HG03159 (cell line): ENCODE data around the gene SIN3A.
A peak's percentile ranks its signal among the peaks of the same experiment; 100 is the strongest.
"Not testable (repeated sequence)": the region's sequence is repeated elsewhere in the genome, so short reads cannot be mapped to it uniquely, and the experiment has no call there.

ENCODE experiments used
- ATAC-seq: cut with Tn5 transposase; IDR thresholded peaks from one replicate; pipeline ENCODE4 v1.9.1; 2021; ENCODE audit warnings: mild to moderate bottlenecking, moderate library complexity; ENCODE audit not compliant: unreplicated experiment

Gene SIN3A

GRCh38 chr15:75450307-75451201, 936 bp downstream of the SIN3A start:
- peak; percentile 21 for ATAC-seq

- no peak for ATAC-seq
Observed at GRCh38 chr15:75449585-75450306, 1.7 kb downstream of the SIN3A start.

GRCh38 chr15:75448171-75448570, 3.3 kb downstream of the SIN3A start:
- ATAC-seq, result not testable (repeated sequence)

DNA sequence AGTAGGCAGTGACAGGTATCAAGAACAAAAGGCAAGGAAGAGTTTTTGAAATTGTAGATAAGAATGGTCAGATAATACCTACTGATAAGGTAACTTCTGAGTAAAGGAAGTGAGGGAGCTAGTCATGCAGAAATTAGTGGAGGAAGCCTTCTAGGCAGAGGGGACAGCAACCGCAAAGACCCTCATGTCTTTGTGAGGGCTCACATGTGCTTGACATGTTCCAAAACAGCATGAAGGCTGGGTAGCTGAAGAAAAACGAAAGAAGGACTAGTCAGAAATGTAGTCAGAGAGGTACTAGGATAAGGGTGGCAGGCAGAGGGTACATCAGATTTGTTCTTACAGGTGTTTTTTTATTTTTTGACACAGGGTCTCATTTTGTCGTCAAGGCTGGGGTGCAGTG, 5.3 kb downstream of the SIN3A start:
- ATAC-seq, result no peak

GRCh38 chr15:75445324-75445723, 6.2 kb downstream of the SIN3A start:
- ATAC-seq, result not testable (repeated sequence)

DNA sequence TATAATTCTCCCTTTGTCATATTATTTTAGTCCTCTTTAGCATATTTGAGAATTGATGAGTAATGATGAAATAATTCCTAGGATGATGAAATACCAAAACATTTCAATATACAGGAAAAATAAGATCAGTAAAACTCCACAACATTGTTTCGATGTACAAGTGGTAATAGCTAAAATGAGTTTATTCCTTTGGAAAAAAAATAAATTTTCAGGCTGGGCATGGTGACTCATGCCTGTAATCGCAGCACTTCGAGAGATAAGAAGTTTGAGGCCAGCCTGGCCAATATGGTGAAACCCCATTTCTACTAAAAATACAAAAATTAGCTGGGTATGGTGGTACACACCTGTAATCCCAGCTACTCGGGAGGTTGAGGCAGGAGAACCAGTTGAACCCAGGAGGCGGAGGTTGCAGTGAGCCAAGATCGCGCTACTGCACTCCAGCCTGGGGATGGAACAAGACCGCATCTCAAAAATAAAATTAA, 7.5 kb downstream of the SIN3A start:
- ATAC-seq, result not testable (repeated sequence)

DNA sequence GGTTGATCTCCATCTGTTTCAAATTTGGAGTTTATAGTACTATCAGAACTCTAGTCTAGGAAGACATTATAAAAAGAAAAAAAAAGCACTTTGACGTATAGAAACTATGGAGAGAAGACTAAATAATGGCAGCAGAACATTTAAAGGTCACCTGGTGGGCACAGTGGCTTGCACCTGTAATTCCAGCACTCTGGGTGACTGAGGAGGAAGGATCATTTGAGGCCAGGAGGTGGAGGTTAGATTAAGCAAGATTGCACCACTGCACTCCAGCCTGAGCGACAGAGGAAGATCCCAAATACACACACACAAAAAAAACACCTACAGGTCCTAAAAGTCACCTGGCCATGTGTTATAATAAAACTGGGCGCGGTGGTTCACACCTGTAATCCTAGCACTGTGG, 13.8 kb downstream of the SIN3A start:
- ATAC-seq, result no peak

DNA sequence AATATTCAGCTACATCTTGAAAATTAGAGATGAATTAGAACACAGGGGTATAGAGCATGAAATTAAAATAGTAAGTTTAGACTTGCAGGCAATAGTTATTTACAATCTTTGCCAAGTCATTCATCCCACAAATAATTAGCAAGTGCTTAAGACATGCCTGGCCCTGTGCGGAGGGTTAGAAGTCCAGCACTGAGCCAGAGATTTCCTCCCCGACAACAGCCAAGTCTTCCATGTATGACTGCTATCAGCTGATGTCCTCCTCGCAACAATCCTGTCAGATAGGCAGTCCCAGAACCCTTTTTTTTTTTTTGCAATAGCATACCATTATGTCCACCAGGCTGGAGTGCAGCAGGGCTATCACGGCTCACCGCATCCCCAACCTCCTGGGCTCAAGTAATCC, 14.6 kb downstream of the SIN3A start:
- no peak for ATAC-seq

DNA sequence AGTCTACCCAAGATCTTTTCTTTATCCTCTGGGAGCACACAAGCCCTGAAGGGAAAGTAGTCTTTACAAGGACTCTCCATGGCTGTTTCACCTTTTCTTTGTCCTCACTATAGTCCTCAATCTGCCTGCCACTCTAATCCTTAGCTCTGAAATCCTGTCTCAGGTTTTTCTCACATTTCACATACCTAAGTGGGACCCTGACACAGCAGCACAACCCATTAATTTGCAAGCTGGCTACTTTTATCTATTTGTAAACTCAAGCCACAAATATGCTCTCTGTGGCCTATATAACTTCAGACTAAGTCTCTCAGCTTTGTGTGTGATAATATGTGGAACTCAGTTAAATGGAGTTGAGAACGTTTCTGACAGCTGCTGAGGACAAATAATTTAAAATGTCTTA, 19.8 kb downstream of the SIN3A start:
- no peak for ATAC-seq

GRCh38 chr15:75431270-75431669, 20.2 kb downstream of the SIN3A start:
- no peak for ATAC-seq

DNA sequence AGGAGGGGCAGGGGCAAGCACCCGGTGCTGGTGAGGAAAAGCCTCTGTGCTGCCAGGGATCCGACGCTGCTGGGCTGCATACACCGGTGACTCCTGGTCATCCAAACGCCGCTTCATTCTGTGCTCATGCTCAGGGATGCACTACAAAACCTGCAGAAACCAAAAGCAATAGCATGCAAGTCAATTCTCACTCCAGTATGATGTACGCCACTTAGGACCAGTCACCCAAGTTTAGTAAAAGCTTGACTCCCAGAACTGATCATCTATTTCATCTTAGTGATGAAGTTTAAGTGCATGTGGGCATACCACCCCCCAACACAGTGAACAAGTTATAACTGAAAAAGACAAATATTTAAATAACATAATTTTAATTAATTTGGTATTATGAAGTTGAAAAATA, 21.2 kb downstream of the SIN3A start:
- ATAC-seq, result no peak

DNA sequence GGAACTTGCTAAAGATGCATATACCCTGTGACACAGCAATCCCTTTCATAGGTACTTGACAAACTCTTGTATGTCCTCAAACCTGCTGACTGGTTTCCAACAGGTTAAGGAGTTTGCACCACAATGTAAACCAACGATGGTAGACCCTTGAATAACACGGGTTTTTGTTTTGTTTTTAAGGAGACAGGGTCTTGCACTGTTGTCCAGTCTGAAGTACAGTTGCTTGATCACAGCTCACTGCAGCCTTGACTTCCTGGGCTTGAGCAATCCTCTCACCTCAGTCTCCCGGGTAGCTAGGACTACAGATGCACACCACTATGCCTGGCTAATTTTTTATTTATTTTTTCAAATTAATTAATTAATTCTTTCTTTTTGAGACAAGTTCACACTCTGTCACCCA, 23.3 kb downstream of the SIN3A start:
- ATAC-seq, result no peak

- no peak for ATAC-seq
Observed at GRCh38 chr15:75425966-75426500, 25.5 kb downstream of the SIN3A start.

DNA sequence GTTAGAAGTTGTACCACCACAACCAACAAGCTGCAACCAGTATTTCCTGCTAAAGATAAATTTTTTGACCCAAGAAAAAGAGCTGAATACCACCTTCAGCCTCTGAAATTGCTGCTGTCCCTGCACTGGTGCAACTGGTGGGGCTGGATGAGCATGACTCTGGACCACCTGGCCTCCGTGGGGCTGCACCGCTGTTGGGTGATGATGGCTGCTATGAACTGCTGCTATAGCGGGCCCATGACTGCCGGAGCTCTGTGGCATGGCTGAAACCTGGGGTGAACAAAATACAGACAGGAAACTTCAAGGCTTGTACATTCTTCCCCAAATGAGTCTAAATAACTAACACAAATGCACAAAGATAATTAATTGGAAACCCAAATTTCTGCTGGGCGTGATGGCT, 28.9 kb downstream of the SIN3A start:
- ATAC-seq, result no peak

DNA sequence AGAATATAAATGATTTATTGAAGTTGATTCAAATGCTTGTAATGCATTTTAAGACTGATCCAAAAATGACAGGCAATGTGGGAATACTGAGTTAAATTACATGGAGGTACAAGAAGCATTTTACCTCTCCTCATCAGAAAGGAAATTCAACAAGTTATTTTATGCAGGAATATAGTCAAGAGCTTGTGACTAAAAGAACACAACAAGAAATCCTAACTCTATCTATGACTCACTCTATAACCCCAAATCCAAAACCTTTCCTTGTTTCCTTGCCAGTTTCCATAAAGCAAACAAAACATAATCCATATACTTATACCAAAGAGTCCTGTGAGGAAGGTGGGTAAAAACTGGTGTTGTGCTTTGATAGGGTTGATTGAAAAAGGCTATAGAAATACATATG, 30.8 kb downstream of the SIN3A start:
- ATAC-seq, result no peak

DNA sequence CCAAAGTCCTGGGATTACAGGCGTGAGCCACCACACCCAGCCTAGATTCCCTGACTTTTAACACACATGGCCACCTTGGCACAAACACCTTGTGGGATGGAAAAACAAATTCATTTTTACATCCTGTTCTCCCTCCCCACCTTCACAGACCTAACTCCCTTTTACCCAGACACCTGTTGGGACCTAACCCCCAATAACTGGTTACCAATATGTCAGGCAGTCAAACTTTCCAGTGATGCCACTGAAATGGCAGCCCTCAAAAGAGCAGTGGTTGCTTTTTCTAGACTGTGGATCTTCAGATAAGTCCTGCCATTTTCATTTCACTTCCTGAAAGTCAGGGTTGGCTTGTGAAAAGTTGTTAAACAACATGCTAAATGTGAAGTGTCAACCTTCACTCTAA, 34.9 kb downstream of the SIN3A start:
- no peak for ATAC-seq

DNA sequence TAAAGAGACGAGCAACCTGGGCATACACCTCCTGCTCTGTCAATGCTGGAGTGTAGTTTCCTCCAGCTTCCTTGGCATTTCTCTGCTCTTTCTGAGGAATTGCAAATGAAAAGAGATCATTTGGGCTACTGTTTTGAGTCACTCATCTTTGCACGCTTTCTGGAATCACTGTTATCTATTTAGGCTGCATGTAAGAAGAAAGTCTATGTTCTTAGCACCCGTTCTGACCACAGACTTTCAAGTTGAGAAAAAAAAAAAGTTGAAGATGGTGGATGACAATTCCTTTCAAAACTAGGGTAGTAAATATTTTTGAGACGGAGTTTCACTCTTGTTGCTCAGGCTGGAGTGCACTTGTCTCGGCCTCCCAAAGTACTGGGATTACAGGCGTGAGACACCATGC, 41.3 kb downstream of the SIN3A start:
- no peak for ATAC-seq

GRCh38 chr15:75407083-75407482, 44.4 kb downstream of the SIN3A start:
- ATAC-seq, result no peak

DNA sequence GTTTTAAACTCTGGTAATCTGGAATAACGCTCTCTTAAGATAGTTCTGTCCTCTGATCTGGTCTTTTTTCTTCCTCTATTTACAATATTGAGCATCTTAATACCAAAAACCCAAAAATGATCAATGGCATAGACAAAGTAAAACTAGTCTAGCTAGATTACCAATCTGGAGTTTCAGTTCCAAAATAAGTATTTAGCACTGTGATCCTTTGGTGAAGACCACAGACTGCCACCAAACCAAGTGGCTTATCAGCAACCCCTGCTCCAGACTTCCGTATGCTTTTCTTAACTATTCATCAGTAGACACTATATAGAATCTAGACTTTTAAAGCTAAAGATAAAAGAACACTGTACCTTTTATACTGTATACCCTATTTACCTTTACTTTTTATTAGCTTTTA, 47.6 kb downstream of the SIN3A start:
- no peak for ATAC-seq

DNA sequence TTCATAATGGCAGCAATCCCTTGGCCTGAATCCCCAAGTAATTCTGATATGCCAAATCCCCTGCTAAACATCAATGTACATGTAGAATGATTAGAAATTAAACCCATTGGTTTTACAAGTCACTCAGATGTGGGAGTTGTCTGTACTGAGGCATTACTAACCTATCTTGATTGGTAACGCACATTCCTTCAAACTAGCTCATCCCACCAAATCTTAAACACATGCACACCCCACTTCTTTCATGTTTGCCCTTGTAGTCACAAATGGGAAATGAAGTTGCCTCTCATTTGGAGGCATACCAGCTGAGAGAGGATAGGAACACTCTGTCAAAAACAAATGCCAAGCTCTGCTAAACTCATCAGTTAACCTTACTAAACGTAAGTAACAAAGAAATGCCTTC, 54.0 kb downstream of the SIN3A start:
- ATAC-seq, result no peak

- ATAC-seq, result no peak
Observed at GRCh38 chr15:75389791-75390382, 61.6 kb downstream of the SIN3A start.
